Activated naive CD8-positive, alpha-beta T cell treated with anti-CD3 and anti-CD28 coated beads, Interleukin-2, amount 50 U/mL, for 16 hours (primary cell): ENCODE data around the gene DCAF5.
"Not testable (repeated sequence)": the region's sequence is repeated elsewhere in the genome, so short reads cannot be mapped to it uniquely, and the experiment has no call there.

Source experiments
- DNase-seq: peaks from one replicate; pipeline ENCODE4 v3.0.0-alpha.2; 2020; ENCODE audit warnings: low read depth, low spot score

The DCAF5 gene, protein sequence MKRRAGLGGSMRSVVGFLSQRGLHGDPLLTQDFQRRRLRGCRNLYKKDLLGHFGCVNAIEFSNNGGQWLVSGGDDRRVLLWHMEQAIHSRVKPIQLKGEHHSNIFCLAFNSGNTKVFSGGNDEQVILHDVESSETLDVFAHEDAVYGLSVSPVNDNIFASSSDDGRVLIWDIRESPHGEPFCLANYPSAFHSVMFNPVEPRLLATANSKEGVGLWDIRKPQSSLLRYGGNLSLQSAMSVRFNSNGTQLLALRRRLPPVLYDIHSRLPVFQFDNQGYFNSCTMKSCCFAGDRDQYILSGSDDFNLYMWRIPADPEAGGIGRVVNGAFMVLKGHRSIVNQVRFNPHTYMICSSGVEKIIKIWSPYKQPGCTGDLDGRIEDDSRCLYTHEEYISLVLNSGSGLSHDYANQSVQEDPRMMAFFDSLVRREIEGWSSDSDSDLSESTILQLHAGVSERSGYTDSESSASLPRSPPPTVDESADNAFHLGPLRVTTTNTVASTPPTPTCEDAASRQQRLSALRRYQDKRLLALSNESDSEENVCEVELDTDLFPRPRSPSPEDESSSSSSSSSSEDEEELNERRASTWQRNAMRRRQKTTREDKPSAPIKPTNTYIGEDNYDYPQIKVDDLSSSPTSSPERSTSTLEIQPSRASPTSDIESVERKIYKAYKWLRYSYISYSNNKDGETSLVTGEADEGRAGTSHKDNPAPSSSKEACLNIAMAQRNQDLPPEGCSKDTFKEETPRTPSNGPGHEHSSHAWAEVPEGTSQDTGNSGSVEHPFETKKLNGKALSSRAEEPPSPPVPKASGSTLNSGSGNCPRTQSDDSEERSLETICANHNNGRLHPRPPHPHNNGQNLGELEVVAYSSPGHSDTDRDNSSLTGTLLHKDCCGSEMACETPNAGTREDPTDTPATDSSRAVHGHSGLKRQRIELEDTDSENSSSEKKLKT

DNA sequence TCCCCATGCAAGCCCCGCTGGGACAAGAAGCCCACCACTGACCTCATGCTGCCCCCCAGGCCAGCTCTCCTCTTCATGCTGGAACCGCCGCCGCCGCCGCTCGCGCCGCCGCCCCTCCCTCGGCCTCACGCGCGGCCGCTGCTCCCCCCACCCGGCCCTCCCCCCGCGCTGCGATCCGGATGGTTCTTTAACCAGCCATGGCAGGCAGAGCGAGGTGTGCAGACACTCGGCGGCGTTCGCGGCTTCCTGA lies at the start of gene DCAF5:
TSS of gene DCAF5 (minus strand) at position 218 of the 250 bp plus-strand sequence. CDS start at position 77, 141 bp downstream.
- DNase-seq, result peak; percentile 78

DNA sequence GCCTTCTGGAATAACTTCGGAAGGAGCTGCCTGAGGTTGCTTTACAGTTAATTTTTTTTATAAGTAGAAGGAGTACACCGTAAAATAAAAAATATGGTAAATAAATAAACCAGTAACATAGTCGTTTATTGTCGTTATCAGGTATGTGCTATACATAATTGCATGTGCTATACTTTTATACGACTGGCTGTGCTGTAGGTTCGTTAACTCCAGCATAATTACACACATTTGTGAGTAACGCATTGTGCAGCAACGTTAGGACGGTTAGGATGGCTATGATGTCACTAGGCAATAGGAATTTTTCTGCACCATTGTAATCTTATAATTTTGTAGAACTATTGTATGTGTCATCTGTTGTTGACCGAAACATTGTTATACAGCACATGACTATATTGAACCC lies 46.9 kb upstream of the DCAF5 start:
- no peak for DNase-seq

DNA sequence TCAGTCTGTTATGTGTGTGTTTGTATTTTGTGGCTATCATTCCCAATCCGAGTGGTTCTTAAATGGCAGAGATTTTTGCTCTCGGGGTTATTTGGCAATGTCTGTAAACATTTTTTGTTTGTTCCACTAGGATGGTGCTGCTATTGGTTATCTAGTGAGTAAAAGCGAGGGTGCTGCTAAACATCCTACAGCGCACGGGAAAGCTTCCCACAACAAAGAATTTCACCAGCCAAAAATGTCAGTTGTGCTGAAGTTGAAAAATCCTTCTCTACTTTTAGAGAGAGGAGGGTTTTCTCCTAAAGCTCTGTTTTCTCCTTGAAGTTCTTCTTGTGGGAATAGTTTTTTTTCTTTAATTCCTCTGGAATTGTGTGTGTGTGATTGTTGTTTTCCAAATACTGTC lies 40.8 kb upstream of the DCAF5 start:
- DNase-seq, result no peak

DNA sequence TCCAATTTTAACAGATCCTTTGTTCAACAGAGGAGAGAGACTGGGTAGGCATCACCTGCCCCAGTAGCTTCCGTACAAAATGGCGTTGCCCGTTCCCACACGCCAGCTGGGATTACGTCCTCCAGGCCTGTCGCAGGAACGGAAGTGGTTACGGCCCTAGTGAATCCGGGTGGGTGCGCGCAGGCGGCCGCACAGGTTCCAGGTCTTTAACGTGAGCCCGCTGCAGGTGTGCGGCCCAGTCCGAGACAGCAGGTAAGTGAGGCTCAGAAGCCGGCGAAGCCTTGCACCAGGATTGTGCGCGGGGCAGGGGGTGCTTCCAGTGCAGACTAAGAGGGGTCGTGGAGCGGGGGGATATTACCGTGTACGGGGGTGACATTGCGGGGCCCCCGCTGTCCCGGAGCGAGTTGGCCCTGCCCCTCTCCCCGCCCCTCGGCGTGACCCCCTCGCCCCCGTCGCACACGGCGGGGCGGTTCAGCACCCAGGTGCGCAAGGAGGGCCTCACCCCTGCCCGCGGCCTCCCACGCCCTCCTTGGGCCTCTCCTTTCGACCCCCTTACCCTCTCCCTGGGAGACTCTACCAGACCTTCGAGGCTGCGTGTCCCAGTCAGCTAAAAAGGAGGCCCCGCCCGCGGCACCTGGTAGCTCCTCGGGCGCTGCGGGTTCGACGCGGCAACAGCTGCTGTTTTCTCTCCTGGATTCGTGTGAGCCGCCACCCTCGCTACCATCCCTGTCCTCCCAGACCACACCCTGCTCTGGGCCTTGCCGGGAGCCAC lies 38.6 kb upstream of the DCAF5 start, which contains the start of gene EXD2:
TSS of gene EXD2 (plus strand) at position 159 of the 772 bp plus-strand sequence. CDS start 17,973 bp downstream, outside the sequence.
- peak; percentile 46 for DNase-seq

DNA sequence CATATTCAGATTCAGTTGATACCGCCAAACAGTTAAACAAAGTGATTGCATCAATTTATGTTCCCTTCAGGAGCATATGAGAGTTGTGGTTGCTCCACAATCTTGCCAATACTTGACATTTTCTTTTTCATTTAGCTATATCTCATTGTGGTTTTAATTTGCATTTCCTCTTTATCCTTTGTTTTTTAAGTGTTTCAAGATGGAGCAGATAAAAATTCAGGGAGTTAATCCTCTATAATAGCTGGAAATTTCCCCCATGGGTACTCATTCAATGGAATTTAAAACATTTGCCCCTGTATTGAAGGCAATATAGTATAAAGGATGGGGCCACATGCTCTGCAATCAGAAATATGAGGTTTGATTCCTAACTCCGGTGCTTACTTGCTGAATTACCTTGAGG lies 37.3 kb upstream of the DCAF5 start:
- DNase-seq, result no peak

DNA sequence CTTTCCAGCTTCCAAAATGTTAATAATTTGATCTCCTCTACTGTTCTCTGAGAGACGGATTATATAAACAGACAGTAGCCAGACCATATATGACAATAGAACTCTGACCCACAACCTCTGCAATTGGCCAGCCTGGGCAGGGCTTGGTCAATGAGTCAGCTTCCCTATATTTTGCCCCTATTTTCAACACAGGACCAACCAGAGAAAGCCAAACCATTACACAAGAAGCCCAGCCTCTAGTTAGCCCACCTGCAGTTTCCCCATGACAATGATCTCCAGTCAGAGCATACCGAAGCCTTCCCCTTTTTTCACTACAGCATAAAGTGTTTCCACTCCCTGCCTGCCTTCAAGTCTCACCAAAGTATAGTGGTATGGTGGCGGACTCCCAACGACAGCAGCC lies 30.8 kb upstream of the DCAF5 start:
- no peak for DNase-seq

DNA sequence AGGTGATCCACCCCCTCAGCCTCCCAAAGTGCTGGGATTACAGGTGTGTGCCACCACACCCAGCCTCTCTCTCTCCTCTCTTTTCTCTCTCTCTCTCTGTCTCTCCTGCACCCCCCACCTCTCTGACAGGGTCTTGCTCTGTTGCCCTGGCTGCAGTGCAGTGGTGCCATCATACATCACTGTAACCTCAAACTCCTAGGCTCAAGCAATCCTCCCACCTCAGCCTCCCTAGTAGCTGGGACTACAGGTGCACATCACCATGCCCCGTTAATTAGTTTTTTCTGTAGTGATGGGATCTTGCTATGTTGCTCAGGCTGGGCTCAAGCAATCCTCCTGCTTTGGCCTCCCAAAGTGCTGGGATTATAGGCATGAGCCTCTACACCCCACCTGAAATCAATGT lies 29.7 kb upstream of the DCAF5 start:
- DNase-seq, result not testable (repeated sequence)

DNA sequence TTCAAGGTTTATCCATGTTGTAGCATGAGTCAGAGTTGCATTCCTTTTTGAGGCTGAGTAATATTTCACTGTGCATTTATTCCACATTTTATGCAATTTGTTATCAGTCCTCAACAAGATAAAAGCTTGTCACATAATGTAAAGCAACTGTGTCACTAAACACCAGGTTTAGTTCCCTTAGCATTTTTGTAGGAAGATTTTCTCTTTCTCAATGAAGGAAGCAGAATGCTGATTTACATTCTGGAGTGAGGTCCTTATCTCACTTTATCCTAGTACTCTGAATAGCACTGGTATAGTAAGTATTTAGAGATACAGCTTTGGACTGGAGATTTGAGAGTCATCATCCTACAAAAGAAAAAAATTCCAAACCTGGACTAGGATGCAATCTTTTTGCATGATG lies 28.6 kb upstream of the DCAF5 start:
- DNase-seq, result no peak

DNA sequence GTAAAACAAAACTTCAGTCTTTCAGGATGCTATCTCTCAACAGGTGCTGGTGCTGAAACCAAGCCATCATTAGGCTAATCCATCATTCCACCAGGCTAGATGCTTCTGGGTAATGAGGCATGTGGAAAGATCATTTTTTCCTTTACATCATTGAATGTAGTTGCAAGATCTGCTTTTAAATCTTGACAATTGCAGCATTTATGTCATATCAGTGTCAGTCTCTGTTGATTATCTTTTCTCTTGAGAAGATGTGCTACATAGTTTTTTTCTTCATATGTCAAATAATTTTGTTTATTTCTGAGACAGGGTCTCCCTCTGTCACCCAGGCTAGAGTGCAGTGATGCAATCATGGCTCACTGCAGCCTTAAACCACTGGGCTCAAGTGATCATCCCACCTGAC lies 22.2 kb upstream of the DCAF5 start:
- no peak for DNase-seq

DNA sequence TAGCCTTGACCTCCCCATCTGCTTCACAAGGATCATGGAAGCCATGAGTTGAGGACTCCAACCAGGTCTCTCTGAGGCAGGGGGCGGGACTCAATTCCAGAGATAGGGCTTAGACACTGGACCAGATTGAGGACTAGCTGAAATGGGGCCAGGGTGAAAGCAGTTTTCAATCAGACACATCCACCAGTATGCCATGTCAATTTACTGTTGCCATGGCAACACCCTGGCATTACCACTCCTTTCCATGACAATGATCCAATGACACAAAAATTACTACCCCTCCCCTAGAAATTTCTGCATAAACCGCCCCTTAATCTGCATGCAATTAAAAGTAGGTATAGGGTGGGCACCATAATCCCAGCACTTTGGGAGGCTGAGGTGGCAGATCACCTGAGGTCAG lies 18.6 kb upstream of the DCAF5 start:
- DNase-seq, result no peak

DNA sequence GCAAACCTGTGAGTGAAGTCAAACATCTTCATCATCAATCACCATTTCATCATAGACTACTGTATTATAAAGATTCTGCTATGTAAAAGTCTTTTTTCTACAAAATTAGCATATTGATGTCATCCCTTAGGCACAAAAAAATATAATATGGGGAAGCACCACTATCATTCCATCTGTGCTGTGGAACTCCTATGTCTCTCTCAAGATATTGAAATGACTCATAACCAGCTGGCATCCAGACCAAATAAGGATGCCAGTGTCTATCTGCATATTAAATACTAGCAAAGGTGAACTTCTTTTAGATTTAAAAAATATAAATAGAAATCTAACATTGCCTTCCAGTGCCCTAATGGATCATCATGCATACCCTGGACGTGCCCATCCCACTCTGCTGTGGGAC lies 17.9 kb upstream of the DCAF5 start:
- DNase-seq, result no peak

DNA sequence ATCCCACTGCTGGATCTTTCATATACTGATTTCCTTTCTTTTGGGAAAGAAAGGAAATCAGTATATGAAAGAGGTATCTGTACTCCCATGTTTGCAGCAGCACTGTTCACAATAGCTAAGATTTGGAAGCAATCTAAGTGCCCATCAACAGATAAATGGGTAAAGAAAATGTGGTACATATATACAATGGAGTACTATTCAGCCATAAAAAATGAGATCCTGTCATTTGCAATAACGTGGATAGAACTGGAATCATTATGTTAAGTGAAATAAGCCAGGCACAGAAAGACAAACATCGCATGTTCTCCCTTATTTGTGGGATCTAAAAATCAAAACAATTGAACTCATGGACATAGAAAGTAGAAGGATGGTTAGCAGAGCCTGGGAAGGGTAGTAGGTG lies 12.9 kb upstream of the DCAF5 start:
- not testable (repeated sequence) for DNase-seq

DNA sequence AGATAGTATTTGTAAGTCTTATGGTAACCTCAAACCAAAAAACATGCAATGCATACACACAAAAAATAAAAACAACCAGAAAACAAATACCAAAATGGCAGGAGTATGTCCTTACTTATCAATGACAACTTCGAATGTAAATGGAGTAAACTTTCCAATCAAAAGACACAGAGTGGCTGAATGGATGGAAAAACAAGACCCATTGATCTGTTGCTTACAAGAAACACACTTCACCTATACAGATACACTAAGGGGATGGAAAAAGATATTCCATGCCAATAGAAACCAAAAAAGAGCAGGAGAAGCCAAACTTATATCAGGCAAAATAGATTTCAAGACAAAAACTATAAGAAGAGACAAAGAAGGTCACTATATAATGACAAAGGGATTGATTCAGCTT lies 8.7 kb upstream of the DCAF5 start:
- no peak for DNase-seq

DNA sequence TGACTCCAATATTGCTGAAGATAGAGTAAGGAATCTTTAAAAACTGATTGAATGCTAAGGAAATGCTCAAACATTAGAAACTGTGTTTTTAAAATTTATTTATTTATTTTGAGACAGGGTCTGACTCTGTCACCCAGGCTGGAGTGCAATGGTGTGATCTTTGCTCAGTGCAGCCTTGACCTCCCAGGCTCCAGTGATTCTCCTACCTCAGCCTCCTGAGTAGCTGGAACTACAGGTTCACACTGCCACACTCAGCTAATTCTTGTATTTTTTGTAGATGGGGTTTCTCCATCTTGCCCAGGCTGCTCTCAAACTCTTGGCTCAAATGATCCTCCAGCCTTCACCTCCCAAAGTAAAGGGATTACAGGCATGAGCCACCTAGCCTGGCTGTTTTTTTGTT lies 3.3 kb upstream of the DCAF5 start:
- DNase-seq, result no peak

DNA sequence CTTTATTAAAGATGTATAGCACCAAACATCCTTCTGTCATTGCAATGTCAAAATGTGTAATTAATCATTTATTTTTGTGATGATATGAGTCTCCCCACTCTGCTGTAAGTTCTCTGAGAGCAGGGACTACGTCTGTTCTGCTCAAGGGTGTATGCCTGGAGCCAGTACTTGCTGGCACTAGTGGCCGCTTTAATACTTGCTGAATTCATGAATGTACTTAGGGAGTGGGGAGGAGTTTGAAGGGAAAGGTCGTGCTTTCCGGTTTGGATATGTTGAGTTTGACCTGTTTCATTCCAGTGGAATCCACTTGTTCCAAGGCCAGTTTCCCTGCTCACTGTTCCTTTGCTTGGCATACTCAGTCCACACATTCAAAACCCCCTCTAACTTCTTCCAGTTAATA lies 1.9 kb upstream of the DCAF5 start:
- DNase-seq, result no peak

DNA sequence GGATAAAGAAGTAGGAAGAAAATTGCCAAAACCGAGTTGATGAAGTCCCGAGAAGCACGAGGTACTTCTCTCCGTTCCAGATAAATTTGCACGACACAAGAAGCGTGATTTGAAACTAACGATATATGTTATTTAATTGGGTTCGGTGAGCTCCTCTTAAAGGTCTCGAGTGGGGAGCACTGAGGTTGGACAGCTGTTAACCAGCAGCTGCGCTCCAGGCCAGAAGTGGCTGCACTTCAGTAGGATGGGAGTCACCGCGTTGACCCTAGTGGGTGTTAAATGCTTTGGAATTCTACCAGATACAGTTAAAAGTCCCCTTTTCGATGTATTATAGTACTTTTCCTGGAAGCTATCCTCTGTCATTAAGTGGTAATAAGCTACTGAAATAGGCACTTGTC lies 953 bp upstream of the DCAF5 start:
- DNase-seq, result no peak

DNA sequence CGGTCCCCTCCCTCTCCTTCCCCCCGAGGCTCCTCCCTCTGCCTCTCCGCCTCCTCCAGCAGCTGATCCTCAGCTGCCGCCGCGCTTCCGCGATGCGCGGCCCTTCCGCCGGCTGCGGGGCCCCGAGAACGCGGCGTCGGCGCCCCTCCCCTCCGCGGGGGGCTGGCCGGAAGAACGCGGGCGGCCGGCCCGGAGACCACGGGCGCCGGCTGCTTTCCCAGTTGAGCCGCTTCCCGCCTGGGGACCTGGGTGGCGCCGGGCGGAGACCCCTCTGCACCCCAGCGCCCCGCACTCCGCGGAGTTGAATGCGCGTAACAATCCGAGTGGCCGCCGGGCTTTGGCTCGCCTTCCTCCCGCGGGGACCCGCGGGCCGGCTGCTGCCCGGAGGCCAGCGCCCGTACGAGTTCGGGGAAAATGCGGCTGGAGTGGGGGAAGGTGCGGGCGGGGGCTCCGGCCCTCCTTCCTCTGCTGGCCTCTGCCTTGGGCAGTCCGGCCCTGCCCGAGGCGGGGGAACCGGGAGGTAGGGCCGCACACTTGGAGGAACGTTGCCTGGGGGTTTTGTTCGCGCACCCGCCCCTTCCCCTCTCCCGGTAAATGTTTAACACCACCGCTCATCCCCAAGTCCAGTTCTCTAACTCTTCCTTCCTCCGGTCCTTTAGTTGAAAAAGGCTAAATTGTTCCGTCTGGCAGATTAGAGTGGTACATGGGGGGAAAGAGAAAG lies 393 bp upstream of the DCAF5 start:
- no peak for DNase-seq

DNA sequence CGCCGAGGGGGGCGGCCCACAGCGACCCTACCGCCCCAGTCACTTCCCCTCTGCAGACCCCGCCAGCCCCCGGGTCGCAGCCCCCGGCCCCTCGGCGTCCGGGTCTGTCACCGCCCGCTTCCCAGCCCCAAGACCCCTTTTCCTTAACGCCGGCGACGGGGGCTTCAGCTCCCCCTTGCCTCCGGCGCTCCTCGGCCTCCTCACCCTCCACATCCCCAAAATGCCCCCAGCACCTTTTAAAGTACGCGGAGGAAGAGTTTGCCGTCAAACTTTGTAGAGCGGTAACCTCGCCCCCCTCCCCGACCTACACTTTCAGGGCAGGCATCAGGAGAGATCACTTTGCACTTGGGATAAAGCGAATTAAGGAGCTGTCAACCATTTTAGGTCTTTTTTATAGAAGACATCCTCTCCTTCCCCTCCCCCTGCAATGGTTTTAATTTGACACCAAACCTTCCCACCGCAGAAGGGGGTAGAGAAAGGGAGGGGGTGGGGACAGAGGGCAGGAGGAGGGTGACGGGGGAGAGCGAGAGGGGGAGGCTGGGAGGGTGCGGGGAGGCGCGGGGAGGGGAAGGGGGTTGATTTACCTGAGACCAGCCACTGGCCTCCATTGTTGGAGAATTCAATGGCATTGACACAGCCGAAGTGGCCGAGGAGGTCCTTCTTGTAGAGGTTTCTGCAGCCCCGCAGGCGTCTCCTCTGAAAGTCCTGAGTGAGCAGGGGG lies 578 bp downstream of the DCAF5 start:
- DNase-seq, result peak; percentile 8

DNA sequence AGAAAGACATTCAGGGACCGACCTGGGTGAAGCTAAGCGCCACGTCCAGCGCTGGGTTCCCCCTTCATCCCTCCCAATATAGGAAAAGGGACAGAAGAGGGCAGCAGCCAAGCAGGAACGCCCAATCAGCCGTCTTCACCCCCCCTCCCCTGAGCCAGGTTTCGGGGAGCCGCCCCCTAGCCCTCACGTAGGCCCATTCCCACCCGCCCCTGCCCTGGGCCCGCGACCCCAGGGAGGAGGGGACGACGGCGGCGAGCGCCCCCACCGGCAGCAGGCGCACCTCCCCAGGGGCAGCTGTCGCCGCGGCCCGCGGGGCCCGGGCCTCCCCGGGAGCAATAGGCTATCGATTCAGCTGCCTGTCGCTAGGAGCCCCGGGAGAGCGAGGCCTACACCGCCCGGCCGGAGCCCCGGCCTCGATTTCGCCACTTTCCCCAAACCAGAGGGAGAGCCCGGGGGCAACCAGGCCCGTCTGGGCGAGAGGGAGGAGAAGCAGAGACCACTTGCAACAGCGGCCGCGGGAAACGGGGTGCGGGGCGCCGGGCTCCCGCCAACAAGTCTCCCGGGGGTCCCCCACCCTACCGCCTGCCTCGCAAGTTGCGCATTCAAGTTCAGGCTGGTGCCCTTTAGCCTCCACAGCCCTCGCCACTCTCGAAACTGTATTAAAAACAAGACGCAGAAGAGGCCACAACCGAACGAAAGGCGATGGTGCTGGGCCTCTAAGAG lies 1.3 kb downstream of the DCAF5 start:
- peak; percentile 50 for DNase-seq
